Germinal center (tissue), 1 donor: ENCODE results near the gene ADRA1B.
A peak's percentile ranks its signal among the peaks of the same experiment; 100 is the strongest.

Experiments
- DNase-seq: peaks from one replicate; pipeline ENCODE4 v3.0.0; 2012; ENCODE audit warnings: mixed read lengths, low spot score

The ADRA1B gene

GRCh38 chr5:160018945-160019625, 102.8 kb downstream of the ADRA1B start:
- DNase-seq, result no peak

- no peak for DNase-seq
Observed at GRCh38 chr5:160020266-160020770, 104.0 kb downstream of the ADRA1B start.

GRCh38 chr5:160020964-160021363, 104.7 kb downstream of the ADRA1B start:
- no peak for DNase-seq

- peak; percentile 57 for DNase-seq
Observed at GRCh38 chr5:160021831-160022446, 105.7 kb downstream of the ADRA1B start.
